Measurements from ENCODE around the gene SFXN4.
"Not testable (repeated sequence)": the region's sequence is repeated elsewhere in the genome, so short reads cannot be mapped to it uniquely, and the experiment has no call there.

SFXN4 gene

DNA sequence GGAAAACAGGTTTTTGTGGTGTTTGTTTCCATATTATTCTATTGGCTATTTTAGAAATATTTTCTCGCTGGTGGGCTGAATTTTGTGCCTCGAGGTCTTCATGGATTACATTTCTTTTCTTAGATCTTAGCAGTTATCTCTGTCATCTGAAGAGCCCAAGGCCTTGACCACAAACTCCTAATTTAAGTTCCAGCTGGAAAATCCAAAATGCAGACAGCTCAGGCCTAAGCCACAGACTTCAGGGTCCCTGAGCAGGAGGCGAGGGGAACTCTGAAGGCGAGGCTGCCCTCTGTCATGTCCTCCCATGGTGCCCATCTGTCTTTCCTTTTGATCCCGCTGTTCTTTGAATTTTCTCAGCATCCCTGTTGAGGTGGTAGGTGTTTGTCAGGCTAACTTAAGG is 47.3 kb downstream of the SFXN4 start:
- in situ Hi-C loops (cut with MboI; ENCODE audit: low pct_unique_long_range_greater_than_20kb, low sequenced_read_pairs) = no loop called here
- DNase-seq = no peak

- no peak for DNase-seq
- in situ Hi-C loops (cut with MboI; ENCODE audit: low pct_unique_long_range_greater_than_20kb, low sequenced_read_pairs) = no loop called here
Observed at GRCh38 chr10:119116326-119116951, 49.1 kb downstream of the SFXN4 start.

GRCh38 chr10:119115926-119116325 is 49.6 kb downstream of the SFXN4 start:
- in situ Hi-C loops (cut with MboI; ENCODE audit: low pct_unique_long_range_greater_than_20kb, low sequenced_read_pairs) = no loop called here
- DNase-seq = no peak

GRCh38 chr10:119113751-119114732 is 51.5 kb downstream of the SFXN4 start:
- in situ Hi-C loops (cut with MboI; ENCODE audit: low pct_unique_long_range_greater_than_20kb, low sequenced_read_pairs) = no loop called here
- no peak for DNase-seq

DNA sequence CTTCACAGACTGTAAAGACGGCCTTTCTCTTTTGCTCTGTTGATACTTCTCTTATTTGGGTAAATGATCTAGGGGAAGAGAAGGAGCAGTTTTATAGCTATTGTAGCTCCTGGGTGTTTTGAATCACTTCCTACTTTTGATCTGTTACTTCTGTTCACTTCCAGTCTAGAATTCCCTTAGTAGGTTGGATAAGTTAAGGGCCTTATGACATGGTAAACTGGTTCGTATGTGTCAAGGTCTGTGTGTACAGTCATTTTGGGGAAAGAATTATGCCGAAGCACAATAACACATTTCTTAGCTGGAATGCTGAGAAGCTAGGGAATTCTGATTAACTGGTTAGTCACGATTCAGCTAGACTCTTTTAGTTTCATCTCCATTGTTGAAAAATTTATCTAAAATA is 53.5 kb downstream of the SFXN4 start:
- DNase-seq = peak; percentile 45
- in situ Hi-C loops (cut with MboI; ENCODE audit: low pct_unique_long_range_greater_than_20kb, low sequenced_read_pairs) = no loop called here

DNA sequence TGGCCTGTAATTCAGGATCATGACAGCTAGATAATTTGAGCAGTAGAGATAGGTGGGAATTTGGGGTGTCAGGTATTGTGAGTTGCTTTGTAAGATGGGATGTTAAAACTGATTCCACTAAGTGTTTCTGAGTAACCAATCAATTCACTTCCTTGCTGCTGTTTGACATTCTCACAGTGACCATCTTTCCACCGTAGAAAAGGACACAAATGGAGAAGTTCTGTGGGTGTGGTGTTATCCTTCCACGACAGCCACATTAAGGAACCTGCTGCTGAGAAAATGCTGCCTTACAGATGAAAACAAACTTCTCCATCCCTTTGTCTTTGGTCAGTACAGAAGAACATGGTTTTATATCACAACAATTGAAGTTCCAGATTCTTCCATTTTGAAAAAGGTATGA is 57.7 kb downstream of the SFXN4 start:
- DNase-seq; in situ Hi-C loops (cut with MboI; ENCODE audit: low pct_unique_long_range_greater_than_20kb, low sequenced_read_pairs): not testable (repeated sequence)

- DNase-seq; in situ Hi-C loops (cut with MboI; ENCODE audit: low pct_unique_long_range_greater_than_20kb, low sequenced_read_pairs): not testable (repeated sequence)
Observed at GRCh38 chr10:119107106-119107505, 58.4 kb downstream of the SFXN4 start.

GRCh38 chr10:119105899-119106298 is 59.6 kb downstream of the SFXN4 start:
- in situ Hi-C loops (cut with MboI; ENCODE audit: low pct_unique_long_range_greater_than_20kb, low sequenced_read_pairs); DNase-seq: not testable (repeated sequence)

DNA sequence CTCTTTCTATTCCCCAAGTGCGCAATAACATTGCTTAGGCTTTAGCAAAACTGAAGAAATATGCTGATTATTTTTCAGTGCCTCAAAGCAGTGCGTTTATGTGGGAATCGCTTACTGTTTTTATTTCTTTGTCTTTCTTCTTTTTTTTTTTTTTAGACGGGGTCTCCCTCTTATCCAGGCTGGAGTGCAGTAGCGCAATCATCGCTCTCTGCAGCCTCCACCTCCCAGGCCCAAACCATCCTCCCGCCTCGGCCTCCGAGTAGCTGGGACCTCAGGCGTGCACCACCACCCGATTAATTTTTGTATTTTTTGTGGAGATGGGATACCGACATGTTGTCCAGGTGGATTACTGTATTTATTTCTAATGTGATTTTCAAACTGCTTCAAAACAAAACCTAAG is 60.4 kb downstream of the SFXN4 start:
- in situ Hi-C loops (cut with MboI; ENCODE audit: low pct_unique_long_range_greater_than_20kb, low sequenced_read_pairs) = no loop called here
- DNase-seq = no peak

DNA sequence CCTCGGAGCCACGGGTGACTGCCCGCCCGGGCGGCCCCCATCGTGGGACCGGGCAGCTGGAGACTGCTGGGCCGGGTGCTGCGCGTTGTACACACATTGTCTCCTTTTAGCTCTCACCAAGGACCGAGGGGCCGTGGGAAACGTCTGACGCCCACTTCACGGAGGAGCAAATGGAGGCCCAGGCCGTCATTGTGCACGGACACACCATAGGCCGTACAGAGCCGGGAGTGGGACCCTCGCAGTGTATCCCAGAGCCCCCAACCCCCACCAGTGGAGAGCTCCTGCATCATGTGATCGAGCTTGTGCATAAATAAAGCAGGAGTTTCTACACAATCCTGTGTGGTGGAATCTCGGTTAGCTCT is 60.9 kb downstream of the SFXN4 start:
- in situ Hi-C loops (cut with MboI; ENCODE audit: low pct_unique_long_range_greater_than_20kb, low sequenced_read_pairs) = no loop called here
- no peak for DNase-seq

DNA sequence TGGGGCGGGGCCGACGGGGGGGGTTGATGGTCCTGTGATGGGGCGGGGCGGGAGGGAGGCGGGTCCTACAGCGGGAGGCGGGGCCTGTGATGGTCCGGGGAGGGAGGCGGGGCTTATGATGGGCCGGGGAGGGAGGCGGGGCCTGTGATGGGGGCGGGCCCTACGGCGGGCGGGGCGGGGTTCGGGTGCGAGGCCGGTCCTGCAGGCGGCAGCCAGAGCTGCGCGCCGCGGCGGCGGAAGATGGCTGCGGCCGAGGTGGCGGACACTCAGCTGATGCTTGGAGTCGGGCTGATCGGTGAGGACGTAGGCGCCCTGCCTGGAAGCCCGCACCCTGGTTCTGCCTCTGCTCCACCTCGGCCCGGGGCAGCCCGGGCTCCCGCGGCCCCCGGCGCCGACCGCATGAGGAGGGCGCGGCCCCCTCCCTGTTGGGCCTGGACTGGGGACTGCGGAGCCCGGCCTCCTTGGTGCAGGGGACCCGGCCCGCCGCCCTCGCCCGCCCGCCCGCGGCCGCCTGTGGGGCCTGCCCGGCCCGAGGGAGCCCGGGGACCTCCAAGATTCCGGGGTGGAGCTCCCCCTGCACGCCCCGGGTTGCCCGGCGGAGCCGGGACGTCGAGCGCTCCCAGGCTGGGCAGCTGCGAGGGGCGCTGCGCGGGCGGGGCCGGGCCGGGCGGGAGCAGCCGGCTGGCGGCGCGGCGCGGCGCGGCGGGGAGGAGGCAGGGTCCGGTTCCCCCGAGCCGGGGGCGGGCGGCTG is 61.4 kb downstream of the SFXN4 start, which contains the start of gene DENND10:
TSS of gene DENND10 (plus strand) at position 211 of the 751 bp plus-strand sequence. CDS start at position 241, 30 bp downstream.
- peak; percentile 62 for DNase-seq
- in situ Hi-C loops (cut with MboI; ENCODE audit: low pct_unique_long_range_greater_than_20kb, low sequenced_read_pairs) = no loop called here

- DNase-seq = no peak
- in situ Hi-C loops (cut with MboI; ENCODE audit: low pct_unique_long_range_greater_than_20kb, low sequenced_read_pairs) = no loop called here
Observed at GRCh38 chr10:119103241-119103902, 62.1 kb downstream of the SFXN4 start.

- no peak for DNase-seq
- in situ Hi-C loops (cut with MboI; ENCODE audit: low pct_unique_long_range_greater_than_20kb, low sequenced_read_pairs) = no loop called here
Observed at GRCh38 chr10:119101366-119102098, 64.0 kb downstream of the SFXN4 start.

DNA sequence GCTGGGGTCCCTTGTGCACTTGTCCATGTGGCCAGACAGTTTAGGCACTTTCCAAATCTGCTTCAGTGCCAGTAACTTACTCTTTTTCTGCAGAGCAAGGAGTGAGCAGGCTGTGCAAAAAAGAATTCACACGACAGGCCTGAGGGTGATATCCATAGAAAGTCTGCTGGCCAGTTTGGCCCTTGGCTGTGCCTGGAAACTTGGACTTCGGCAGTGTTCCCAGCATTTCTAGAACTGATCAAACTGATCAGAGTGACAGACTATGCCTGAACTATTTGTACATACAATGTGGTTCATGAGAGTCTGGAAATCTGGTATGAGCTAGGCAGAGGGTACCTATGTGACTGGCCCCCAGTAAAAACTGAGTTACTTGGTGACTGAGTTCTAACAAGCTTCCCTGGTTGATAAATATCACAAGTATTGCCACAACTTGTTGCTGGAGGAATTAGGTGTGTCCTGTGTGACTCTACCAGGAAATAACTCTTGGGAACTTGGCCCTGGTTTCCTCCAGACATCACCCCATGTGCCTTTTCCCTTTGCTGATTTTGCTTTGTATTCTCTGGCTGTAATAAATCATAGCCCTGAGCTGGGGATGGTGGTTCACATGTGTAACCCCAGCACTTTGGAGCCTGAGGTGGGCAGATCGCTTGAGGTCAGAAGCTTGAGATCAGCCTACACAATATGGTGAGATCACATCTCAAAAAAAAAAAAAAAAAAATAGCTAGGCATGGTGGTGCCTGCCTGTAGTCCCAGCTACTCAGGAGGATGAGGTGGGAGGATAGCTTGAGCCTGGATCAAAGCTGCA is 64.9 kb downstream of the SFXN4 start:
- in situ Hi-C loops (cut with MboI; ENCODE audit: low pct_unique_long_range_greater_than_20kb, low sequenced_read_pairs) = no loop called here
- DNase-seq = no peak

DNA sequence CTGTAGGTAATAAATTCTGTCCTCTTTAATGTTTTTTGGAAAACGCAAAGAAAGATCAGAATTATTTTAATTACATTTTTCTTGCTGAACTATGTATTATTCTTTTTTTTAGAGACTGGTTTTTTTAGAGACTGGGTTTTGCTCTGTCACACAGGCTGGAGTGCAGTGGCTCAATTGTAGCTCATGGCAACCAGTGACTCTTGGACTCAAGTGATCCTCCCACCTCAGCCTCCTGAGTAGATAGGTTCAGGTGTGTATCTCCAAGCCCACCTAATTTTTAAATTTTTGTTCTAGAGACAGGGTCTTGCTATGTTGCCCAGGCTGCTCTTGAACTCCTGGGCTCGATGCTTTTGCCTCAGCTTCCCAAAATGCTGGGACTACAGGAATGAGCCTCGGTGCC is 66.9 kb downstream of the SFXN4 start:
- no peak for DNase-seq
- in situ Hi-C loops (cut with MboI; ENCODE audit: low pct_unique_long_range_greater_than_20kb, low sequenced_read_pairs) = no loop called here

DNA sequence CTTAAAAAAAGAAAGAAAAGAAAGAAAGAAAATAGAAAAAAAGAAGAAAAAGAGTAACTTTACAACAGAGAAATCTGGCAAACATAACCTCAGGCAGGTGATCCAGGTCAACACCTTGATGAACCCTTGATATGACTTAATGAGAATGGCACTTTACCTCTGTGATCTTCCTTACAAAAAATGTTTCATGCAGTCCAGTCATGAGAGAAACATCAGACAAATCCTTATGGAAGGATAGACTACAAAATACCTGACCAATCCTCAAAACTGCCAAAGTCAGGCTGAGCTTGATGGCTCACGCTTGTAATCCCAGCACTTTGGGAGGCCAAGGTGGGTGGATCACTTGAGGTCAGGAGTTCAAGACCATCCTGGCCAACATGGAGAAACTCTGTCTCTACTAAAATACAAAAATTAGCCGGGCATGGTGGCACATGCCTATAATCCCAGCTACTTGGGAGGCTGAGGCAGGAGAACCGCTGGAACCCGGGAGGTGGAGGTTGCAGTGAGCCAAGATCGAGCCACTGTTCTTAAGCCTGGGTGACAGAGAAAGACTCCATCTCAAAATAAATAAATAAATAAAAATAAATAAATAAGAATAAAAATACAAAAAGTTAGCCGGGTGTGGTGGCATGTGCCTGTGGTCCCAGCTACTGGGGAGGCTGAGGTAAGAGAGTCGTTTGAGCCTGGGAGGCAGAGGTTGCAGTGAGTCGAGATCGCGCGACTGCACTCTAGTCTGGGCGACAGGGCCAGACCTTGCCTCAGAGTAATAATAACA is 68.7 kb downstream of the SFXN4 start:
- in situ Hi-C loops (cut with MboI; ENCODE audit: low pct_unique_long_range_greater_than_20kb, low sequenced_read_pairs); DNase-seq: not testable (repeated sequence)

DNA sequence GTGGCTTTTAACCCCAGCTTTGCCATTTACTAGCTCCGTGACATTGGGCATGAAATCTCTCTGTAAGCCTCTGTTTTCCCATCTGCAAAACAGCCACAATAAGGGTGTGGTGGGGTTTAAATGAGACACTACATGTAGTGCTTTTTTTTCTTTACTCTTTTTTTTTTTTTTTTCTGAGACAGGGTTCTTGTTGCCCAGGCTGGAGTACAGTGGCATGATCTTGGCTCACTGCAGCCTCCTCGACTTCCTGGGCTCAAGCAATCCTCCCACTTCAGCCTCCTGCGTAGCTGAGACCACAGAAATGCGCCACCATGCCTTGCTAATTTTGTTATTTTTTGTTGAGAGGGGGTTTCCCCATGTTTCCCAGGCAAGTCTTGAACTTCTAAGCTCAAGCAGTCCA is 69.9 kb downstream of the SFXN4 start:
- DNase-seq = no peak
- in situ Hi-C loops (cut with MboI; ENCODE audit: low pct_unique_long_range_greater_than_20kb, low sequenced_read_pairs) = no loop called here

Measured in KBM-7 (cell line).